Colonic mucosa (tissue), 4 donors: ENCODE data around the gene FHIT. TPM values are rescaled to one million over a fixed set of nuclear protein-coding genes. Genes with fewer than 3 reads are reported as not detected.

Experiments used
- DNase-seq: peaks from one replicate; pipeline ENCODE4 v3.0.0-alpha.2; 2020
- H3K27ac ChIP-seq: fragments of 200-600 bp; one replicate; pipeline ENCODE4 v1.8.0; 2021
- H3K27me3 ChIP-seq: fragments of 200-600 bp; one replicate; pipeline ENCODE4 v1.8.0; 2021
- H3K36me3 ChIP-seq: fragments of 200-600 bp; one replicate; pipeline ENCODE4 v1.8.0; 2021
- H3K4me1 ChIP-seq: fragments of 200-600 bp; one replicate; pipeline ENCODE4 v1.8.0; 2021; ENCODE audit warnings: mild to moderate bottlenecking
- H3K4me3 ChIP-seq: fragments of 200-600 bp; one replicate; pipeline ENCODE4 v1.8.0; 2021
- H3K9ac ChIP-seq, 2 donors: one replicate each; pipeline ENCODE4 v1.7.0; 2013; ENCODE audit warnings: control low read depth in 2 of 2, low read depth in 2 of 2, low read length in 2 of 2
- H3K9me3 ChIP-seq: fragments of 200-600 bp; one replicate; pipeline ENCODE4 v1.8.0; 2021
- intact Hi-C: fragments of 100-400 bp; cut with DNase I; formaldehyde crosslinking; loops from one replicate; pipeline ENCODE4 v1.14.1; 2022
- total RNA-seq, 2 donors: library from RNA; stranded (reverse); fragmentation: NEBNext Ultra II Directional in 1 of 2; extraction: Animal tissue kit (Norgen Biotek cat#: 25700) in 1 of 2; gene quantifications; one replicate each; pipeline ENCODE4 v1.2.1, GENCODE V29; 2021
- TF ChIP-seq, protein P1 (sequence below): fragments of 200-600 bp; IDR thresholded peaks from one replicate; pipeline ENCODE4 v1.8.0; 2022; ENCODE audit warnings: antibody characterized with exemption, mild to moderate bottlenecking
- donor health status: healthy.
- donor health status: DM: no; HTN: no; CAD: no.
- donor health status: DM: no; HTN: no; CAD: no.

The FHIT gene
- total RNA-seq, 2 donors from 2014 or later = 7.7 to 9.4 TPM

GRCh38 chr3:59802045-59802444 is 1449.2 kb downstream of the FHIT start:
- TF ChIP-seq, protein P1, sequence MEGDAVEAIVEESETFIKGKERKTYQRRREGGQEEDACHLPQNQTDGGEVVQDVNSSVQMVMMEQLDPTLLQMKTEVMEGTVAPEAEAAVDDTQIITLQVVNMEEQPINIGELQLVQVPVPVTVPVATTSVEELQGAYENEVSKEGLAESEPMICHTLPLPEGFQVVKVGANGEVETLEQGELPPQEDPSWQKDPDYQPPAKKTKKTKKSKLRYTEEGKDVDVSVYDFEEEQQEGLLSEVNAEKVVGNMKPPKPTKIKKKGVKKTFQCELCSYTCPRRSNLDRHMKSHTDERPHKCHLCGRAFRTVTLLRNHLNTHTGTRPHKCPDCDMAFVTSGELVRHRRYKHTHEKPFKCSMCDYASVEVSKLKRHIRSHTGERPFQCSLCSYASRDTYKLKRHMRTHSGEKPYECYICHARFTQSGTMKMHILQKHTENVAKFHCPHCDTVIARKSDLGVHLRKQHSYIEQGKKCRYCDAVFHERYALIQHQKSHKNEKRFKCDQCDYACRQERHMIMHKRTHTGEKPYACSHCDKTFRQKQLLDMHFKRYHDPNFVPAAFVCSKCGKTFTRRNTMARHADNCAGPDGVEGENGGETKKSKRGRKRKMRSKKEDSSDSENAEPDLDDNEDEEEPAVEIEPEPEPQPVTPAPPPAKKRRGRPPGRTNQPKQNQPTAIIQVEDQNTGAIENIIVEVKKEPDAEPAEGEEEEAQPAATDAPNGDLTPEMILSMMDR = no peak
- H3K4me3 ChIP-seq = no peak overlapping the region
- no peaks in the 10 kb centered on the region for H3K36me3 ChIP-seq
- no peaks in the 10 kb centered on the region for H3K27me3 ChIP-seq
- no peak for DNase-seq
- H3K9ac ChIP-seq = no peak overlapping the region
- H3K9me3 ChIP-seq = no peaks in the 10 kb centered on the region
- H3K4me1 ChIP-seq = no peaks in the 10 kb centered on the region
- no peak overlapping the region for H3K27ac ChIP-seq
- intact Hi-C loops = no loop called here

DNA sequence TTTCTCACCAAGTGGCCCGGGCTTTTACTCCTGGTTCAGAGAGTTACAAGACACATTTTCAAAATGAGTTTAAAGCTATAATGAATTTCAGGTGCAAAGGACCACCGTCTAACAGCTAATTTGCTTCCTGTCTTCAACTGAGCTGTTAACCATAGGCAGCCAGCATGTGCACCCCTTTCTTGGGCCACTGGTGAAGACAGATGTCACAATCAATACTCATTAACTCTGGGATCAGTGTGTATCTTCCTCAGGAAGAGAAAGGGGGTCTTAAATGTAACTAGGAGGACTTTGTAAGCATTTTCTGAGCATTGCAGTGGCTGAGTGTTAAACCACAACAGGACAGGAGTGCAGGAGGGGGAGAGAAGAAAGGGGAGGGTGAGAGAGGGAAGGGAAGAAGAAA is 1450.8 kb downstream of the FHIT start:
- Histone ChIP-seq H3K27ac (no peak overlapping the region), H3K36me3 (no peaks in the 10 kb centered on the region), H3K4me3 (no peak overlapping the region), H3K9ac (no peak overlapping the region), H3K27me3 (no peaks in the 10 kb centered on the region), H3K9me3 (no peaks in the 10 kb centered on the region), H3K4me1 (no peaks in the 10 kb centered on the region)
- TF ChIP-seq, protein P1 = no peak
- DNase-seq = no peak
- intact Hi-C loops = no loop called here

DNA sequence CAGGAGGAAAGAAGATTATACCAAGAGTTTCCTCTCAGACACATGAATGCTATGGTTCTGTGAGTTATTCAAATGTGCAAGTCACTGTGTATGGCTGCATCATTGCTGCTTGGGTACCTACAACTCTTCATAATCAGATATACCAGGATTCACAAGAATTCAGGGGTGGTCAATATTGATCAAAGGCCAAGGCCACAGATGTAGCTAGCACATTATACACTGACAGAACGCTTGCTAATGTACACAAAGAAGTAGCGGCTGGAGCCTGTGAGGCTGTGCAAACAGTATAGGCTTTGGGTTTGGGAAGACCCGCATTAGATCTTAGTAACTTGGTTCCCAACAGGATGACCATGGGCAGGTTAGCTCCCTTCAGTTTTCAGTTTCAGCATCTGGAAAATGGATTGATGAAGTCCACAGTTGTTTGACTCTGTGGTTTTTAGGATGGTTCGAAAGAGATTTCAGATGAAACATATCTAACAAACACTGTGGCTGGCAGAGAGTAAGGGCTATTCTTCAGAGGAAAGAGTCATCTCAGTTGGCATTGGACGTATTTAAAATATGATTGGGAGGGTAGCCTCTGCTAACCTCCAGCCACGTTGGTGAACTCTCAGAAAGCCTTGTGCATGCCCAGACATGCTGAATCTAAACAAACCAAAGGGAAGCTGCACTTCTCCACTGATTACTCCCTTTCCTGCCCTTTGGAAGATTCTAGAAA is 1452.7 kb downstream of the FHIT start:
- TF ChIP-seq, protein P1 = no peak
- no peak overlapping the region for H3K9ac ChIP-seq
- no peaks in the 10 kb centered on the region for H3K27me3 ChIP-seq
- intact Hi-C loops = no loop called here
- H3K27ac ChIP-seq = no peak overlapping the region
- H3K4me3 ChIP-seq = no peak overlapping the region
- no peaks in the 10 kb centered on the region for H3K36me3 ChIP-seq
- H3K9me3 ChIP-seq = no peaks in the 10 kb centered on the region
- no peaks in the 10 kb centered on the region for H3K4me1 ChIP-seq
- DNase-seq = no peak

- no peak for DNase-seq
- H3K9me3 ChIP-seq = no peaks in the 10 kb centered on the region
- TF ChIP-seq, protein P1 = no peak
- H3K27ac ChIP-seq = no peak overlapping the region
- H3K9ac ChIP-seq = no peak overlapping the region
- no peaks in the 10 kb centered on the region for H3K36me3 ChIP-seq
- H3K4me3 ChIP-seq = no peak overlapping the region
- H3K27me3 ChIP-seq = no peaks in the 10 kb centered on the region
- intact Hi-C loops = no loop called here
- H3K4me1 ChIP-seq = no peaks in the 10 kb centered on the region
Observed at GRCh38 chr3:59797533-59797932, 1453.7 kb downstream of the FHIT start.

GRCh38 chr3:59796456-59796855 is 1454.8 kb downstream of the FHIT start:
- intact Hi-C loops = no loop called here
- H3K9me3 ChIP-seq = no peaks in the 10 kb centered on the region
- H3K36me3 ChIP-seq = no peaks in the 10 kb centered on the region
- H3K4me1 ChIP-seq = no peaks in the 10 kb centered on the region
- no peak overlapping the region for H3K4me3 ChIP-seq
- H3K27ac ChIP-seq = no peak overlapping the region
- H3K9ac ChIP-seq = no peak overlapping the region
- TF ChIP-seq, protein P1 = no peak
- DNase-seq = no peak
- no peaks in the 10 kb centered on the region for H3K27me3 ChIP-seq
